Activated naive CD4-positive, alpha-beta T cell treated with anti-CD3 and anti-CD28 coated beads, Interleukin-2, amount 50 U/mL, for 24 hours (primary cell): Measurements from ENCODE around the gene P3H2.

Experiments used
- H3K27ac Mint-ChIP-seq: one replicate; pipeline ENCODE4 v1.8.0; 2021; ENCODE audit warnings: mild to moderate bottlenecking, mixed read lengths
- H3K27me3 Mint-ChIP-seq: one replicate; pipeline ENCODE4 v1.8.0; 2021; ENCODE audit warnings: mixed read lengths
- H3K36me3 Mint-ChIP-seq: one replicate; pipeline ENCODE4 v1.8.0; 2021; ENCODE audit warnings: mixed read lengths
- H3K4me1 Mint-ChIP-seq: one replicate; pipeline ENCODE4 v1.8.0; 2021; ENCODE audit warnings: mixed read lengths
- H3K4me3 Mint-ChIP-seq: one replicate; pipeline ENCODE4 v1.8.0; 2021; ENCODE audit warnings: mild to moderate bottlenecking, mixed read lengths
- H3K9me3 Mint-ChIP-seq: one replicate; pipeline ENCODE4 v1.8.0; 2021; ENCODE audit warnings: mixed read lengths

The P3H2 gene

GRCh38 chr3:190132371-190132770 is 11.7 kb upstream of the P3H2 start:
- Mint-ChIP-seq H3K36me3 (no peaks in the 10 kb centered on the region), H3K9me3 (no peaks in the 10 kb centered on the region), H3K4me3 (no peak overlapping the region), H3K27me3 (peaks cover 20% of the 10 kb centered on the region), H3K27ac (no peak overlapping the region), H3K4me1 (no peaks in the 10 kb centered on the region)

- Mint-ChIP-seq H3K4me3 (no peak overlapping the region), H3K27ac (no peak overlapping the region), H3K4me1 (no peaks in the 10 kb centered on the region), H3K9me3 (no peaks in the 10 kb centered on the region), H3K36me3 (no peaks in the 10 kb centered on the region), H3K27me3 (peaks cover 18% of the 10 kb centered on the region)
Observed at GRCh38 chr3:190131329-190131728, 10.6 kb upstream of the P3H2 start.

- H3K27ac Mint-ChIP-seq = no peak overlapping the region
- no peak overlapping the region for H3K4me3 Mint-ChIP-seq
- H3K4me1 Mint-ChIP-seq = no peaks in the 10 kb centered on the region
- no peaks in the 10 kb centered on the region for H3K36me3 Mint-ChIP-seq
- H3K27me3 Mint-ChIP-seq = peaks cover 18% of the 10 kb centered on the region
- no peaks in the 10 kb centered on the region for H3K9me3 Mint-ChIP-seq
Observed at GRCh38 chr3:190130696-190131095, 10.0 kb upstream of the P3H2 start.

GRCh38 chr3:190130037-190130436 is 9.3 kb upstream of the P3H2 start:
- H3K36me3 Mint-ChIP-seq = no peaks in the 10 kb centered on the region
- no peak overlapping the region for H3K4me3 Mint-ChIP-seq
- H3K27ac Mint-ChIP-seq = no peak overlapping the region
- H3K4me1 Mint-ChIP-seq = no peaks in the 10 kb centered on the region
- peaks cover 18% of the 10 kb centered on the region for H3K27me3 Mint-ChIP-seq
- no peaks in the 10 kb centered on the region for H3K9me3 Mint-ChIP-seq

- peaks cover 13% of the 10 kb centered on the region for H3K27me3 Mint-ChIP-seq
- no peak overlapping the region for H3K4me3 Mint-ChIP-seq
Observed at GRCh38 chr3:190127797-190128196, 7.1 kb upstream of the P3H2 start.

GRCh38 chr3:190127195-190127594 is 6.5 kb upstream of the P3H2 start:
- Mint-ChIP-seq H3K4me1 (no peaks in the 10 kb centered on the region), H3K9me3 (no peaks in the 10 kb centered on the region), H3K27me3 (peaks cover 19% of the 10 kb centered on the region), H3K36me3 (no peaks in the 10 kb centered on the region), H3K4me3 (no peak overlapping the region), H3K27ac (no peak overlapping the region)

More at GRCh38 chr3:190127797-190128196, 7.1 kb upstream of the P3H2 start:
- Mint-ChIP-seq H3K36me3 (no peaks in the 10 kb centered on the region), H3K4me1 (no peaks in the 10 kb centered on the region), H3K9me3 (no peaks in the 10 kb centered on the region), H3K27ac (no peak overlapping the region)

GRCh38 chr3:190125436-190126068 is 4.9 kb upstream of the P3H2 start:
- H3K36me3 Mint-ChIP-seq = no peaks in the 10 kb centered on the region
- peaks cover 21% of the 10 kb centered on the region for H3K27me3 Mint-ChIP-seq
- no peaks in the 10 kb centered on the region for H3K9me3 Mint-ChIP-seq
- no peak overlapping the region for H3K4me3 Mint-ChIP-seq
- H3K4me1 Mint-ChIP-seq = no peaks in the 10 kb centered on the region
- no peak overlapping the region for H3K27ac Mint-ChIP-seq

GRCh38 chr3:190124067-190124466 is 3.4 kb upstream of the P3H2 start:
- H3K27ac Mint-ChIP-seq = no peak overlapping the region
- H3K36me3 Mint-ChIP-seq = no peaks in the 10 kb centered on the region
- H3K9me3 Mint-ChIP-seq = no peaks in the 10 kb centered on the region
- H3K4me1 Mint-ChIP-seq = peaks cover 7% of the 10 kb centered on the region
- H3K27me3 Mint-ChIP-seq = peaks cover 28% of the 10 kb centered on the region
- H3K4me3 Mint-ChIP-seq = no peak overlapping the region

GRCh38 chr3:190122198-190122771 is 1.6 kb upstream of the P3H2 start:
- peaks cover 7% of the 10 kb centered on the region for H3K4me1 Mint-ChIP-seq
- H3K36me3 Mint-ChIP-seq = no peaks in the 10 kb centered on the region
- H3K27me3 Mint-ChIP-seq = peaks cover 35% of the 10 kb centered on the region
- no peak overlapping the region for H3K4me3 Mint-ChIP-seq
- H3K9me3 Mint-ChIP-seq = no peaks in the 10 kb centered on the region
- no peak overlapping the region for H3K27ac Mint-ChIP-seq

- no peak overlapping the region for H3K4me3 Mint-ChIP-seq
- no peak overlapping the region for H3K27ac Mint-ChIP-seq
- H3K9me3 Mint-ChIP-seq = no peaks in the 10 kb centered on the region
- H3K27me3 Mint-ChIP-seq = peaks cover 37% of the 10 kb centered on the region
- H3K36me3 Mint-ChIP-seq = no peaks in the 10 kb centered on the region
- peaks cover 7% of the 10 kb centered on the region for H3K4me1 Mint-ChIP-seq
Observed at GRCh38 chr3:190121383-190121782, 686 bp upstream of the P3H2 start.

GRCh38 chr3:190121061-190121377 is 322 bp upstream of the P3H2 start:
- Mint-ChIP-seq H3K36me3 (no peaks in the 10 kb centered on the region), H3K9me3 (no peaks in the 10 kb centered on the region), H3K27ac (no peak overlapping the region), H3K4me3 (peak overlapping the region; percentile 28), H3K27me3 (peaks cover 37% of the 10 kb centered on the region), H3K4me1 (peaks cover 7% of the 10 kb centered on the region)

- Mint-ChIP-seq H3K27me3 (peaks cover 40% of the 10 kb centered on the region), H3K36me3 (no peaks in the 10 kb centered on the region), H3K4me1 (peaks cover 7% of the 10 kb centered on the region), H3K27ac (no peak overlapping the region), H3K4me3 (peak overlapping the region; percentile 47), H3K9me3 (no peaks in the 10 kb centered on the region)
Observed at GRCh38 chr3:190119461-190120268, 1.0 kb downstream of the P3H2 start.

- Mint-ChIP-seq H3K27ac (no peak overlapping the region), H3K4me3 (no peak overlapping the region), H3K27me3 (peaks cover 36% of the 10 kb centered on the region), H3K4me1 (peaks cover 7% of the 10 kb centered on the region), H3K36me3 (no peaks in the 10 kb centered on the region), H3K9me3 (no peaks in the 10 kb centered on the region)
Observed at GRCh38 chr3:190118438-190118837, 2.3 kb downstream of the P3H2 start.

GRCh38 chr3:190117981-190118380 is 2.7 kb downstream of the P3H2 start:
- H3K4me1 Mint-ChIP-seq = peaks cover 7% of the 10 kb centered on the region
- no peaks in the 10 kb centered on the region for H3K9me3 Mint-ChIP-seq
- no peaks in the 10 kb centered on the region for H3K36me3 Mint-ChIP-seq
- H3K27me3 Mint-ChIP-seq = peaks cover 34% of the 10 kb centered on the region
- H3K4me3 Mint-ChIP-seq = no peak overlapping the region
- H3K27ac Mint-ChIP-seq = no peak overlapping the region

GRCh38 chr3:190116551-190117067 is 4.1 kb downstream of the P3H2 start:
- Mint-ChIP-seq H3K36me3 (no peaks in the 10 kb centered on the region), H3K4me1 (peaks cover 7% of the 10 kb centered on the region), H3K9me3 (no peaks in the 10 kb centered on the region), H3K4me3 (no peak overlapping the region), H3K27ac (no peak overlapping the region), H3K27me3 (peaks cover 36% of the 10 kb centered on the region)

- Mint-ChIP-seq H3K27ac (no peak overlapping the region), H3K36me3 (no peaks in the 10 kb centered on the region), H3K27me3 (peaks cover 28% of the 10 kb centered on the region), H3K9me3 (no peaks in the 10 kb centered on the region), H3K4me3 (no peak overlapping the region), H3K4me1 (no peaks in the 10 kb centered on the region)
Observed at GRCh38 chr3:190110826-190111225, 9.9 kb downstream of the P3H2 start.
